NB4 (cell line): ENCODE data around the gene LIN7A.

Source experiments
- POLR2A ChIP-seq: IDR thresholded peaks from 2 replicates; pipeline ENCODE4 v1.6.1; 2011; ENCODE audit warnings: mild to moderate bottlenecking; ENCODE audit not compliant: insufficient read length; ENCODE audit errors: extremely low read depth
- TF ChIP-seq, protein P1 (sequence below): IDR thresholded peaks from 2 replicates; pipeline ENCODE4 v1.6.1; 2011; ENCODE audit warnings: low read depth, low read length

DNA sequence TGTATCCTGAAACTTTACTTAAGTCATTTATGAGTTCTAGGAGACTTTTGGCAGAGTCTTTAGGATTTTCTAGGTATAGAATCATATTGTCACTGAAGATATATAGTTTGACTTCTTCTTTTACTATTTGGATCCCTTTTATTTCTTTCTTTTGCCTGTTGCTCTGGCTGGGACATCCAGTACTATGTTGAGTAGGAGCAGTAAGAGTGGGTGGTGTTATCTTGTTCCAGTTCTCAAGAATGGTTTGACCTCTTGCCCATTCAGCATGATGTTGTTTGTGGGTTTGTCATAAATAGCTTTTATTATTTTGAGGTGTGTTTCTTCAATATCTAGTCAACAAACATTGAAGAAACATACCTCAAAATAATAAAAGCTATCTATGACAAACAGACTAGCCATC, 35.0 kb downstream of the LIN7A start:
- TF ChIP-seq, protein P1, sequence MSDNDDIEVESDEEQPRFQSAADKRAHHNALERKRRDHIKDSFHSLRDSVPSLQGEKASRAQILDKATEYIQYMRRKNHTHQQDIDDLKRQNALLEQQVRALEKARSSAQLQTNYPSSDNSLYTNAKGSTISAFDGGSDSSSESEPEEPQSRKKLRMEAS: no peak
- TF ChIP-seq POLR2A: no peak
